ENCODE results near the gene TOP3B.

TOP3B gene

GRCh38 chr22:21978564-21979386 is 3.8 kb downstream of the TOP3B start:
- no peak for DNase-seq (ENCODE audit: low read depth in 2 of 2)

GRCh38 chr22:21977814-21978213 is 4.8 kb downstream of the TOP3B start:
- DNase-seq (ENCODE audit: low read depth in 2 of 2) = no peak

- DNase-seq (ENCODE audit: low read depth in 2 of 2) = no peak
Measured at GRCh38 chr22:21975854-21976345, 6.7 kb downstream of the TOP3B start.

GRCh38 chr22:21975273-21975672 is 7.3 kb downstream of the TOP3B start:
- DNase-seq (ENCODE audit: low read depth in 2 of 2) = no peak

GRCh38 chr22:21974058-21974649 is 8.4 kb downstream of the TOP3B start:
- DNase-seq (ENCODE audit: low read depth in 2 of 2) = no peak

- no peak for DNase-seq (ENCODE audit: low read depth in 2 of 2)
Measured at GRCh38 chr22:21972806-21973205, 9.8 kb downstream of the TOP3B start.

- DNase-seq (ENCODE audit: low read depth in 2 of 2) = peak; percentile 47 to 49
Measured at GRCh38 chr22:21972293-21972779, 10.3 kb downstream of the TOP3B start.

GRCh38 chr22:21971858-21972275 is 10.7 kb downstream of the TOP3B start:
- DNase-seq (ENCODE audit: low read depth in 2 of 2) = no peak

- DNase-seq (ENCODE audit: low read depth in 2 of 2) = no peak
Measured at GRCh38 chr22:21970800-21971617, 11.6 kb downstream of the TOP3B start.

GRCh38 chr22:21970037-21970799 is 12.4 kb downstream of the TOP3B start:
- DNase-seq (ENCODE audit: low read depth in 2 of 2) = no peak

- no peak for DNase-seq (ENCODE audit: low read depth in 2 of 2)
Measured at GRCh38 chr22:21968452-21969129, 14.0 kb downstream of the TOP3B start.

GRCh38 chr22:21967693-21968271 is 14.8 kb downstream of the TOP3B start:
- DNase-seq (ENCODE audit: low read depth in 2 of 2) = no peak

- no peak for DNase-seq (ENCODE audit: low read depth in 2 of 2)
Measured at GRCh38 chr22:21966643-21967516, 15.7 kb downstream of the TOP3B start.

- no peak for DNase-seq (ENCODE audit: low read depth in 2 of 2)
Measured at GRCh38 chr22:21965762-21966288, 16.8 kb downstream of the TOP3B start.

- DNase-seq (ENCODE audit: low read depth in 2 of 2) = no peak
Measured at GRCh38 chr22:21964918-21965484, 17.6 kb downstream of the TOP3B start.

- DNase-seq (ENCODE audit: low read depth in 2 of 2) = no peak
Measured at GRCh38 chr22:21964234-21964633, 18.4 kb downstream of the TOP3B start.

- DNase-seq (ENCODE audit: low read depth in 2 of 2) = no peak
Measured at GRCh38 chr22:21963790-21964211, 18.8 kb downstream of the TOP3B start.

- no peak for DNase-seq (ENCODE audit: low read depth in 2 of 2)
Measured at GRCh38 chr22:21963286-21963685, 19.3 kb downstream of the TOP3B start.

- no peak for DNase-seq (ENCODE audit: low read depth in 2 of 2)
Measured at GRCh38 chr22:21962655-21962949, 20.0 kb downstream of the TOP3B start.

Measured in activated CD4-positive, alpha-beta T cell treated with anti-CD3 and anti-CD28 coated beads for 24 hours (primary cell).